Medulla oblongata (tissue), 1 donor: ENCODE results near the gene DDX53.

Source experiments
- DNase-seq: peaks from one replicate; pipeline ENCODE4 v3.0.0-alpha.2; 2015; ENCODE audit errors: extremely low spot score

The DDX53 gene

GRCh38 chrX:23048806-23049573, 49.2 kb downstream of the DDX53 start:
- DNase-seq: no peak

GRCh38 chrX:23052324-23052723, 52.6 kb downstream of the DDX53 start:
- no peak for DNase-seq
